Large intestine (tissue), 3 donors: ENCODE data around the gene FOXL2. TPM values are rescaled to one million over a fixed set of nuclear protein-coding genes. Genes with fewer than 3 reads are reported as not detected.

ENCODE experiments used
- DNase-seq, 2 donors: peaks; one replicate each; pipeline versions ENCODE4 v3.0.0 to v3.0.0-alpha.2; 2013
- H3K27ac ChIP-seq: one replicate; pipeline ENCODE4 v1.5.1; 2013; ENCODE audit warnings: low read length
- H3K27me3 ChIP-seq: 2 replicates; pipeline ENCODE4 v1.6.1; 2013; ENCODE audit warnings: low read length; ENCODE audit not compliant: control insufficient read depth, insufficient read depth
- H3K36me3 ChIP-seq: 2 replicates; pipeline ENCODE4 v1.6.1; 2013; ENCODE audit warnings: low read length; ENCODE audit not compliant: control insufficient read depth, insufficient read depth
- H3K4me1 ChIP-seq: one replicate; pipeline ENCODE4 v1.6.1; 2013; ENCODE audit warnings: low read length; ENCODE audit not compliant: control insufficient read depth, insufficient read depth
- H3K4me3 ChIP-seq: one replicate; pipeline ENCODE4 v1.5.1; 2013; ENCODE audit warnings: low read length
- H3K9me3 ChIP-seq: one replicate; pipeline ENCODE4 v1.6.1; 2013; ENCODE audit warnings: mild to moderate bottlenecking, low read depth, low read length, moderate library complexity; ENCODE audit not compliant: control insufficient read depth
- WGBS: methylation state at CpG from one replicate; pipeline ENCODE4 v1.1.5; 2013; ENCODE audit warnings: low lambda C conversion rate; ENCODE audit not compliant: insufficient coverage; 5-methylcytosine and 5-hydroxymethylcytosine counted together
- polyA plus RNA-seq: library from polyadenylated mRNA; unstranded; fragments of 120-200 nt; gene quantifications from one replicate; pipeline ENCODE4 v1.2.1, GENCODE V29; 2013

FOXL2 gene
- polyA plus RNA-seq, 1 donor: not detected

DNA sequence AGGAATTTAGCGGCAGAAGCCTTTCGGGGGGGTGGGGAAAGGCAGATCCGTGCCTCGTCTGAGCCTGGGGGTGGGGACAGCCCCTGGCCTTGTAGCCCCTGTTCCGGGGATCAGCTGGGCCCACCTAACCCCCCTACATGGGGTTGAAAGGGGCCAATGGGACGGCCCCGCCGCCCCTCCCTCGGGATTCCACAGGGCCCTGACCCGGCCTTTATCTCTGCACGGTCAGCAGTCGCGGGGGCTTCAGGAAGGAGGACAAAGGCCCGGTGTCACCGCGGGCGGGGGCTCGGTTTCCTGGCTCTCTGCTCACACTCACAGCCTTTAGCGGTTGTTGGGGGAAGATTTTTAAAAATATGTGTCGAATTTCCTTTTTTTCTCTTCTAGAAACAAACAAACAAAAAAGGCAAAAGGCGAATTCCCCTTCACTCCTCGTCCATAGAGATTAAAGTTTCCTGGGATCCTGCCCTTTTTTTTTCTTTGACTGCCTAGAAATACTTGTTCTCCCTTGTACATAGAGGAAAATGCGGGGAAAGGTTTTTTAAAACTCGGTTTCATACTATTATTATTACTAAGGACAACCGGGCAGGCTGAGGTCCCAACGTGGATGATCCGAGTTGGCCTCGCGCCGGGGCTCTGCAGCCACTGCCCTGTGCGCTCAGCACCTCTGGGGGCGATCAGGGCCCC is 7.9 kb downstream of the FOXL2 start:
- Histone ChIP-seq H3K27me3 (peaks cover 100% of the 10 kb centered on the region), H3K36me3 (no peaks in the 10 kb centered on the region), H3K9me3 (peaks cover 26% of the 10 kb centered on the region), H3K4me3 (no peak overlapping the region), H3K4me1 (peaks cover 14% of the 10 kb centered on the region), H3K27ac (no peak overlapping the region)
- no peak for DNase-seq
- WGBS: no CpG with 5 or more reads among the region's 32 CpGs

GRCh38 chr3:138938056-138938876 is 8.7 kb downstream of the FOXL2 start:
- H3K9me3 ChIP-seq: peaks cover 26% of the 10 kb centered on the region
- H3K36me3 ChIP-seq: no peaks in the 10 kb centered on the region
- no peak for DNase-seq
- WGBS: no CpG with 5 or more reads among the region's 48 CpGs
- peaks cover 14% of the 10 kb centered on the region for H3K4me1 ChIP-seq
- no peak overlapping the region for H3K4me3 ChIP-seq
- H3K27ac ChIP-seq: no peak overlapping the region
- H3K27me3 ChIP-seq: peaks cover 99% of the 10 kb centered on the region

- H3K27me3 ChIP-seq: peaks cover 99% of the 10 kb centered on the region
- WGBS: no CpG with 5 or more reads among the region's 29 CpGs
- no peak overlapping the region for H3K27ac ChIP-seq
- no peaks in the 10 kb centered on the region for H3K36me3 ChIP-seq
- no peak overlapping the region for H3K4me3 ChIP-seq
- no peak for DNase-seq
- peaks cover 23% of the 10 kb centered on the region for H3K9me3 ChIP-seq
- peaks cover 14% of the 10 kb centered on the region for H3K4me1 ChIP-seq
Observed at GRCh38 chr3:138937690-138938055, 9.3 kb downstream of the FOXL2 start.

GRCh38 chr3:138936741-138937689 is 9.9 kb downstream of the FOXL2 start:
- Histone ChIP-seq H3K9me3 (peaks cover 23% of the 10 kb centered on the region), H3K27ac (no peak overlapping the region), H3K4me3 (no peak overlapping the region), H3K27me3 (peaks cover 93% of the 10 kb centered on the region), H3K4me1 (peaks cover 14% of the 10 kb centered on the region), H3K36me3 (no peaks in the 10 kb centered on the region)
- 20% methylated on average over 1 of the region's 45 CpGs for WGBS
- no peak for DNase-seq

- peaks cover 86% of the 10 kb centered on the region for H3K27me3 ChIP-seq
- peaks cover 14% of the 10 kb centered on the region for H3K4me1 ChIP-seq
- no peak overlapping the region for H3K27ac ChIP-seq
- H3K36me3 ChIP-seq: no peaks in the 10 kb centered on the region
- WGBS: 20% methylated on average over 1 of the region's 58 CpGs
- peak overlapping the region; percentile 43 for H3K4me3 ChIP-seq
- DNase-seq: peak; percentile 42 to 60
- peaks cover 23% of the 10 kb centered on the region for H3K9me3 ChIP-seq
Observed at GRCh38 chr3:138935863-138936740, 10.8 kb downstream of the FOXL2 start.

- 77% methylated on average over 3 of the region's 7 CpGs for WGBS
- H3K4me1 ChIP-seq: peaks cover 14% of the 10 kb centered on the region
- peaks cover 23% of the 10 kb centered on the region for H3K9me3 ChIP-seq
- DNase-seq: no peak
- peaks cover 80% of the 10 kb centered on the region for H3K27me3 ChIP-seq
- H3K4me3 ChIP-seq: no peak overlapping the region
- H3K27ac ChIP-seq: no peak overlapping the region
- H3K36me3 ChIP-seq: no peaks in the 10 kb centered on the region
Observed at GRCh38 chr3:138935505-138935862, 11.5 kb downstream of the FOXL2 start.

DNA sequence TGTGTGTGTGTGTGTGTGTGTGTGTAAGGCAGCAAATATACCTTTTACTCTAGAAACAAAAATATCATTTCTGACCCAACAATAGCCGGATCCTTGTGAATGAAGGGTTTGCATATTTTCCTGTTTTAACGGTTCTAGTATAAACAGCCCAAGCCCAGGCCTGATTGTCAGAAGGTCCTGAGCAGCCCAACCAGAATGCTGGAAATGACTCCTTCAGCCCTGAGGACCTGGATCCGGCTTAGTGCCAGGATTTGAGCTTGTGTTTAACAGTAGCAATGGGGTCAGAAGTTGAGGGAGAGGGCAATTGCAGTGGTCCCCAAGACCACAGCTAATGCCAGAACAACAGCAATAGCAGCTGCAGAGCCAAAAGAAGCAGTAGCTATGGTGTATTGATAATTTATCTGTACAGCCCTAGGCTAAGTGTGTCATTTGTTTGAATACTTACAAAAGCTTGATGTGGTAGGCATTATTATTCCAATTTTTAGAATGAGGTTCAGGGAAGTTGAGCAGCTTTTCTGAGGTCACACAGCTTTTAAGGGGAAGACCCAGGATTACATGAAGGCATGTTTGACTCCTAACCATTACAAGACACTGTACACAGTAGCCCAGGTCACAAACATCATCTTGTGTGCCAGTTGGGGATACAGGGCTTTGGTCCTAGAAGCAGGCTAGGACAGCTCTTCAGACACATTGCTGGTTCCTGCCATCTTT is 12.8 kb downstream of the FOXL2 start:
- Histone ChIP-seq H3K9me3 (peaks cover 15% of the 10 kb centered on the region), H3K4me3 (no peak overlapping the region), H3K36me3 (no peaks in the 10 kb centered on the region), H3K4me1 (peaks cover 14% of the 10 kb centered on the region), H3K27me3 (peaks cover 72% of the 10 kb centered on the region), H3K27ac (no peak overlapping the region)
- WGBS: no CpG with 5 or more reads among the region's 3 CpGs
- no peak for DNase-seq

DNA sequence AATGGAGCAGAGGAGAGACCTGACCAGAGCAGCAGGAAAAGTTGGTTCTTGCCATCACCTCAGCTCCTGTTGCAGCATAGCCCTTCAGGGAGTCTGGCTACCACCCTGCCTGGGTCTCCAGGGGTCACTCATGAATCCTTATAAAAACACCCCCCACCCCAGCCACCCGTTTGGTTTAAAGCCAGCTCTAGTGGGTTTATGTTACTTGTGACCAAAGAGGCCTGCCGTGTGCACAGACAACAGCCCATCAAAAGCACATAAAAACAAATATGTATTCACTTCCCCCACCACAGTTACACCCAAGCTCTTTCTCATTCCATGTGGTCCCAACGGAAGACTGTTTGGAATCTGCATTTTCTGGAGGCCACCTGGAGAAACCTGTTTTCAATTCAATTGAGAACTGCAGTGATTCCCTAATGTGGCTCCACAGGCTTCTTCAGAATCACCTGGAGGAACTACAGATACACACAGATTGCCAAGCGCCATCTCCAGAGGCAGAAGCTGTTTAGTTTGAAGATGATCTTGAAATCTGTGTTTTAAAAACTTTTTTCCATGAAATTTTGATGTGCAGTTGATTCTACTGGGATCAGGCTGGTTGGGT is 13.8 kb downstream of the FOXL2 start:
- Histone ChIP-seq H3K36me3 (no peaks in the 10 kb centered on the region), H3K9me3 (peaks cover 11% of the 10 kb centered on the region), H3K4me3 (no peak overlapping the region), H3K27me3 (peaks cover 69% of the 10 kb centered on the region), H3K27ac (no peak overlapping the region), H3K4me1 (peaks cover 14% of the 10 kb centered on the region)
- WGBS: no CpG with 5 or more reads among the region's 4 CpGs
- DNase-seq: no peak

DNA sequence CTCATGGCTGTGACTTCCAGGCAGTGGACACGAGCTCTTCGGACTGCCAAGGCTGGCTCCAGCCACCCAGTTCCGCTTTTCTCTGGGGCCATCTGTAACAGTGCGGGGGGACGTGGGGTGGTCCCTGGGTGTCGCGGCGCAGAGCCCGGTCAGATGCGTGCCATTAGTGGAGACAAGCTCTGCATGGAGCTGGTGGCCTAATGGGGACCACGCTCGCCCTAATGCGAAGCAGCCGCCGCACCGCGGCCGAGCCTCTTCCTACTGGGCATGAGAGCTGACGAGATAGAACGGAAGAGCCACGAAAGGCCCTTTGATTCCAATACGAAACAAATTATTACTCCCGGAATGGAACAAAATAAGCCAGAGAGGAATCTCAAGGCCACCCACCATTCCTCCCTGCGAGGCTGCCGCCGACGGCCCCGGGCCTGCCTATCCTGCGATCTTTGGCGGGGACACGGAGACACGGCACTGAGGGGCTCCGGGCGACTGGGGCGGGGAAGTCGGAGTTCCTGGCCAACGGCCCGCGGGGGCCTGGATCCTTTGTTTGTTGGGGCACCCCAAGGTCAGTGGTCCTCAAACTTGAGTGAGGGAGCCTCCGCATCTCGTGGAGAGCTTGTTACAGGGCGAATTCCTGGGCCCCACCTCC is 18.1 kb downstream of the FOXL2 start:
- no peak for DNase-seq
- Histone ChIP-seq H3K27ac (no peak overlapping the region), H3K9me3 (no peaks in the 10 kb centered on the region), H3K36me3 (no peaks in the 10 kb centered on the region), H3K27me3 (peaks cover 31% of the 10 kb centered on the region), H3K4me3 (no peak overlapping the region), H3K4me1 (no peaks in the 10 kb centered on the region)
- no CpG with 5 or more reads among the region's 42 CpGs for WGBS
